GM08714 (cell line): Measurements from ENCODE around the gene OPALIN.

ENCODE experiments used
- H3K4me3 ChIP-seq: fragments of 200-500 bp; sonication (Bioruptor generic); 2 replicates; pipeline ENCODE4 v1.5.1; 2014; ENCODE audit warnings: mild to moderate bottlenecking, low read length, inconsistent platforms
- ZNF274 ChIP-seq: IDR thresholded peaks from 2 replicates; pipeline ENCODE4 v1.6.1; 2012; ENCODE audit warnings: mild to moderate bottlenecking, low read depth, low read length

OPALIN gene

GRCh38 chr10:96358851-96359540 is at the start of gene OPALIN:
Gene OPALIN (minus strand): TSS chr10:96359002. CDS start chr10:96358896, 106 bp downstream.
- no peak within 1 kb of the TSS for H3K4me3 ChIP-seq
- no peak for TF ChIP-seq ZNF274

DNA sequence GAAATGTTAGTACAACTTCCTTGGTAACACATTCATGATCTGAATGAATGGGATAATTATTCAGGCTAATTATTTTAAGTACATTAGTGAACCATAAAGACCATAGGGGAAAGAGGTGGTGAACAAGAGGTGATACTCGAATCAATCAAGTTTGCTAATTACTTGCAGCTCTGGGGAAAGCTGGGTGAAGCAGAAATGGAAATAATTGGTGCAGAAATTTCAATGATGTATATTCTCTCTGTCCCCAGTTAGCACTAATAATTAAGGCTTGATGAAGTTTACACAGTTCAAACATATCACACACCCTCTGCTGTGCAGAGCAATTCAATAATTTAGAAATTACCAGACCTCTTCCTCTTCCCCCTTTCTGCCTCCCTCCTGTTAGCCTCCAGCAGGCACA is 49.4 kb upstream of the OPALIN start:
- TF ChIP-seq ZNF274, result no peak

GRCh38 chr10:96407560-96408069 is 48.8 kb upstream of the OPALIN start:
- no peak for TF ChIP-seq ZNF274
- no peak overlapping the region for H3K4me3 ChIP-seq

More for the DNA sequence above, 49.4 kb upstream of the OPALIN start:
- no peak overlapping the region for H3K4me3 ChIP-seq

DNA sequence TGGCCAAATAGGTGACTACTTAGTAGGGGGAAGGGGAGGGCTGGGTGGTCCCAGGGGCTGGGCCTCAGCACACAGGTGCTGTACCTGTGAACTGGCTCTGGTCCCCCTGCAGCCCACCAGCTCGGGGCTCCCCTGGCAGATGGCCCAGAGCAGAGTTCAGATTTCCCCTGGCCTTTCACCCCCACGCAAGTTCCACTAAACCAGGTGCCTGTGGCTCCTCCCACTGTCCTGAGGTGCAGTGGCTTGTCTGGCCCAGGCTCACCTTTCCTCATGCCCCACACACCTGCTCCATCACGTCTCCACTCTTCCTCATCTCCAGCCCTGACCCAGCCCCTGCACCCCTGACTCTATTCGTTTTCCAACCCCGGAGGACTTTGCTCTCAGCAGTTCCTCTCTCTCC is 47.3 kb upstream of the OPALIN start:
- no peak for TF ChIP-seq ZNF274

DNA sequence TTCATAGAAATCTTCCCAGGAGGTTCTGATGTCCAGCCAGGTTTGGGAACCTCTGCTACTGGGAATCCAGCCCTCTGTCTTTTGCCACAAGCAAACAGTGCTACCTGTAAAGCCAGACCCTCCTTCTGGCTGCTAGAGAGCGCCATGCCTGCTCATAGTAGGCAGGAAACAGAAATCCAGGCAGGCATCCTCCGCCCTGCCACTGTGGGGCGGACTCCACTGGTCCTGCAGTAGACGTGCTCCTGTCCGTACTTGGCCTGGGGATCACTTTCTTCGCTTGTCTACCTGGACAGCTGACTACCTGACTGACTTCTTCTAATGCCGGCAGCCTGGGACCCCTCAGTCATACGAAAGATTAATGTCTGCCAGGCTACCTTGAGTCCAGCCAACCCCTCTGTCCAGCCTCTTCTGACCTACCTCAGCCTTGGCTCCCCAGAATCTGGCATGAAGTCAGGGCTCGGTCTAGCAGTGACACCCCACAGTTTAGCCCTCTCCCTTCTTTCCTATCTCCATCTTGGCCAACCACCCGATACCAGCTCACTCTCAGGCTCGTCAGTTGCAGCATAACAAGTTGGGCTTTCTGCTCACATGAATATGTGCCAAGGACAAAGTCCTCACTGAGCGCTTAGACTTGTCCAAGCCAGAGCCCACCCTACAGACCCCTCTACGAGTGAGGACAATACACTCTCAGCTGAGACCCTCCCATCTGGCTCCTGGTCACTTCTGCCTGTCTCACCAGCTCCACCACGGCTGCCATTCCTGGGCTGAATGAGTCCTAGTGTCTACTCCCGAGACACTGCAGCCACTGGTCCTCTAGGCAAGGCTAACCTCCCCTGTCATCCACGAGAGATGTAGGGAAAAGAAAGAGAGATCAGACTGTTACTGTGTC is 43.9 kb upstream of the OPALIN start:
- H3K4me3 ChIP-seq, result no peak overlapping the region
- no peak for TF ChIP-seq ZNF274

More for the DNA sequence above, 47.3 kb upstream of the OPALIN start:
- H3K4me3 ChIP-seq, result no peak overlapping the region

DNA sequence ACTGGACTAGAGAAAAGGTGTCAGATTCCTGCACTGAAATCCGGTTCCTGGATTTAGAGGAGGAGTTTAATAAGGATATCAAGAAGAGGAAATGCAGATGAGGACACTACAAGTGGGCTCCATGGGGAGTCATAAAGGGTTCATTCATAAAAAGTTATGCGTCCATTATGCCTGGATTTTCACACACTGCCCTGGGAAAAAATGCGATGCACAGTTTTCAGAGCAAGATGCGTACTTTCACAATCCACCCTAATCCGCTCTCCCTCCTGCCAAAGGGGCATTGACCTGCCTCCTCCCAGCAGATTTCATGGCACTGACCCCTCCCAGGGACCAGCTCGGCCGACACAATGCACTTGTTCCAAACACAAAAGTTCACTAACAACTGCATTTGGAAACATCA is 42.2 kb upstream of the OPALIN start:
- no peak for TF ChIP-seq ZNF274
- no peak overlapping the region for H3K4me3 ChIP-seq

DNA sequence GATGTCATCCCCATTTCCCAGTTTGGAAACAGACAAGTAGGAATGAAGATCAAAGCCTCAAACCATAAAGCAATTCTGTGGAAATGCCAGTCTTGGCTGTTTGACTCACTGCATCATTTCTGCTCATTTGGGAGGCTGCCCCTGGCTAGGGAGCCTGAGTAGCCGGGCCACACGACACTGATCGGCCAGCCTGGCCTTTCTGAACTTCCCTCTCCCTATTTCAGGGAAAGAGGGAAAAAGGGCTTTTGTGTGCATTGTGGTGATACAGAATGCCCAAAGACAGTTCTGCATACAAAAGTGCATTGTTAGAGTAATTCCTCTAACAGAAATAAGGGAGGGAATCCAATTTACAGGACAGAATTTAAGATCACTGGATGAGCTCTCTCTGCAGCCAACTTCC is 41.7 kb upstream of the OPALIN start:
- no peak for TF ChIP-seq ZNF274
- no peak overlapping the region for H3K4me3 ChIP-seq

DNA sequence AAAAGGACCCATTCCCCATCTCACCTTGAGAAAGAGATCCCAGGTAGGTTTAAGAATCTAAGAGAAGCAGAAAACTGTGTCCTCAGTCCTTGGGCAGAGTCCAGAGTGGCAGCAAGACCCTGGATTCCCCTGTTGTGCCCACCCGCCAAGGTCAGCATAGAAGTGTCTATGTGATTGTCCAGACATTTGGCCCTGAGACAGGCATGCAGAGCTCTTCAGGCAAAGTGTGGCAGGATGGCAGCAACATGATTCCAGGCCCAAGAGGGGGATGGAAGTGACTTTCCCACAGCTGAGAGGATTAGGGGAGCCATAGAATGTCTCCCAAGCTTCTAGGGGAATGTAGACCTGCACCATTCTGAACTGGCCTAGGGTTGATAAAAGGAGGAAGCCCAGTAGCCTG is 39.1 kb upstream of the OPALIN start:
- no peak for TF ChIP-seq ZNF274
- no peak overlapping the region for H3K4me3 ChIP-seq

- no peak overlapping the region for H3K4me3 ChIP-seq
- no peak for TF ChIP-seq ZNF274
Measured at GRCh38 chr10:96395931-96396877, 37.4 kb upstream of the OPALIN start.

DNA sequence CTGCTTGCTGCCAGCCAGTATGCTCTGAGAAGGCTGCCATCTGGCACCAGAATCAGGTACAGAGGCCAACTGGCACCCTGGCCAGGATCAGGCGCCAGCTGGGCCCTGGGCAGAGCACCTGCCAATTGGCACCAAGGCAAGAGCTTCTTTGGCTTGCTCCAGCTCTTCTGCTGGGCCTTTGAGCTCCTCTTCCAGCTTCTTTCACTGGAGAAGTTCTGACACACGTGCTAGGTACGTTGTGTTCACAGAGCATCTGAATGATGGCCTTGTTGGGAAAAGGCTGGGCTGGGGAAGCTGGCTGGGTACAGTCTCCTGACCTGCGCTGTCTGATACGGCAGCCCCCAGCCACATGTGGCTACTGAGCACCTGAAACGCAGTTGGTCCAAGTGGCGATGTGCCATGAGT is 31.7 kb upstream of the OPALIN start:
- H3K4me3 ChIP-seq, result no peak overlapping the region
- no peak for TF ChIP-seq ZNF274

GRCh38 chr10:96389785-96390184 is 31.0 kb upstream of the OPALIN start:
- no peak overlapping the region for H3K4me3 ChIP-seq
- no peak for TF ChIP-seq ZNF274

DNA sequence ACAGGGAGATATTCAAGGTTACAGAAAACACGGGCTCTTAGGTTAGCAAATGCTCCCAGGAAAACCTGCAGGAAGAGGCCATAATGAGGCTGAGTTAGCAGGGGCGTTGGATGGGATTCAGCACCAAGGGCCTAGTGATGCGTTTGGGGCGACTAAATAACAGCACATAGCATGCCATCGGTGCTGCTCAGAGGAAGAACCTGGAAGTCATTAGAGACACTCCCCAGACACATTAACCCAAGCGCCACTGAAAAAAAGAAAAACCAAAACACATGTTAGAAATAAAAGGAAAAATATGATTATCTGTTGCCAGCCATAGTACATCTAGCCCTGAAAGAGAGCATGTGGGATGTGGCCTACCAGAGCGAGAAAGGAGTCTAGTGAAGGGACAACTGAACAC is 28.8 kb upstream of the OPALIN start:
- no peak for TF ChIP-seq ZNF274
- H3K4me3 ChIP-seq, result no peak overlapping the region

GRCh38 chr10:96387161-96387560 is 28.4 kb upstream of the OPALIN start:
- H3K4me3 ChIP-seq, result no peak overlapping the region
- TF ChIP-seq ZNF274, result no peak

DNA sequence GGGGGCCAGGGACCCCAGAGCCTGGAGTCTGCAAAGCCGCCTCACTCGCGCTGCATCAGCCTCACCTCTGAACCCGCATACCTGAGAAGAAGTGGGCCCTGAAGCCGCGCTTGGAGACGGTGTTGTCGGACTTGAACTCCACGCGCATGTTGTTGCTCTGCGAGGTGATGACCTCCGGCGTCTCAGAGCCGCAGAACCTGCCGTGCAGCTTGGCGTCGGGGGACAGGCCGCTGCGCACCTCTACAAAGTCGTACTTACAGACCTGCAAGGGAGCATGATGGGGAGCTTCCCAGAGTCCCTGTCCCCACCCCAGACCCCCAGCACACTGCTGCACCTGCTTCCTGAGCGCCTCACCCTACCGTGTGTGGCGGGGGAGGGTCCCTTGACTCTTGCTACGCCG is 25.7 kb upstream of the OPALIN start:
- no peak for TF ChIP-seq ZNF274
- H3K4me3 ChIP-seq, result no peak overlapping the region
